Gastrocnemius medialis (tissue), 4 donors: ENCODE measurements around the gene RARRES2. TPM values are rescaled to one million over a fixed set of nuclear protein-coding genes. Genes with fewer than 3 reads are reported as not detected.

ENCODE experiments used
- ATAC-seq, 2 donors: fragments of 150-250 bp; one replicate each; pipeline ENCODE4 v1.9.1; 2016
- DNase-seq, 2 donors: peaks; one replicate each; pipeline ENCODE4 v3.0.0-alpha.2; 2019
- H3K27ac ChIP-seq, 4 donors: fragments of 200-600 bp; sonication (generic); 1 replicate in 1 of 4; 2 replicates in 3 of 4; pipeline ENCODE4 v1.5.1; 2016 to 2018; ENCODE audit warnings: mild to moderate bottlenecking in 2 of 4, moderate library complexity in 1 of 4
- H3K27me3 ChIP-seq, 3 donors: fragments of 200-600 bp; sonication (generic) in 2 of 3; 1 replicate in 1 of 3; 2 replicates in 2 of 3; pipeline versions ENCODE4 v1.5.1 to v1.6.0; 2016 to 2019; ENCODE audit warnings: mild to moderate bottlenecking in 1 of 3, moderate library complexity in 1 of 3
- H3K36me3 ChIP-seq, 2 donors: fragments of 200-600 bp; sonication (generic) in 1 of 2; one replicate each; pipeline ENCODE4 v1.5.1; 2017 to 2018
- H3K4me1 ChIP-seq, 2 donors: fragments of 200-600 bp; sonication (generic) in 1 of 2; one replicate each; pipeline ENCODE4 v1.5.1; 2016 to 2017; ENCODE audit warnings: mild to moderate bottlenecking in 2 of 2
- H3K4me3 ChIP-seq, 4 donors: fragments of 200-600 bp; sonication (generic) in 3 of 4; 1 replicate in 1 of 4; 2 replicates in 3 of 4; pipeline ENCODE4 v1.5.1; 2016 to 2019; ENCODE audit warnings: mild to moderate bottlenecking in 2 of 4
- H3K9me3 ChIP-seq, 3 donors: fragments of 200-600 bp; sonication (generic) in 2 of 3; 1 replicate in 1 of 3; 2 replicates in 2 of 3; pipeline ENCODE4 v1.5.1; 2016 to 2019
- CTCF ChIP-seq, 5 experiments: fragments of 450-650 bp in 3 of 5; fragments of 200-600 bp in 2 of 5; sonication (generic) in 2 of 5; IDR thresholded peaks in 4 of 5; conservative IDR thresholded peaks in 1 of 5; 1 replicate in 4 of 5; 2 replicates in 1 of 5; pipeline ENCODE4 v1.5.1; 2016 to 2019; ENCODE audit warnings: antibody characterized with exemption in 5 of 5, mild to moderate bottlenecking in 3 of 5, moderate library complexity in 3 of 5
- POLR2A ChIP-seq, 2 donors: fragments of 450-650 bp; IDR thresholded peaks; one replicate each; pipeline ENCODE4 v1.6.1; 2017; ENCODE audit warnings: antibody characterized with exemption in 2 of 2, mild to moderate bottlenecking in 2 of 2, moderate library complexity in 2 of 2
- in situ Hi-C, 4 donors: fragments of 200-750 bp; cut with MboI; loops; one replicate each; pipeline versions ENCODE4 v1.15.0 to v1.8.0; 2017; ENCODE audit warnings: low sequenced_read_pairs in 4 of 4
- intact Hi-C: fragments of 100-400 bp; cut with DNase I; formaldehyde crosslinking; loops from one replicate; pipeline ENCODE4 v1.15.1; 2023; ENCODE audit warnings: low total_unique reads
- total RNA-seq, 4 donors: library from RNA; depleted of rRNA; stranded (reverse); fragments of >200 nt; gene quantifications; one replicate each; pipeline versions ENCODE4 v1.1.0 to v1.2.3, GENCODE V29; 2016

RARRES2 gene
- total RNA-seq, 4 donors from 2014 or later: 4.7 to 14.3 (median 6.5) TPM

GRCh38 chr7:150324373-150324961 lies 17.0 kb downstream of the RARRES2 start:
- TF ChIP-seq POLR2A (IDR thresholded peaks at IDR 0.05) (no peak), CTCF (IDR thresholded peaks at IDR 0.05 in 4 of 5, conservative IDR thresholded peaks at IDR 0.05 in 1 of 5) (no peak)
- in situ Hi-C loops: no loop called here
- H3K27me3 ChIP-seq: peaks cover 0 to 8% (median 7%) of the 10 kb centered on the region in 3 donors
- intact Hi-C loops: no loop called here
- H3K4me3 ChIP-seq: no peak overlapping the region
- H3K36me3 ChIP-seq: no peaks in the 10 kb centered on the region
- ATAC-seq (no peak), DNase-seq (no peak)
- no peak overlapping the region for H3K27ac ChIP-seq
- H3K4me1 ChIP-seq: peaks cover 4 to 7% of the 10 kb centered on the region in 2 donors
- H3K9me3 ChIP-seq: no peaks in the 10 kb centered on the region

- TF ChIP-seq POLR2A (IDR thresholded peaks at IDR 0.05): no peak
- no peak for TF ChIP-seq CTCF (IDR thresholded peaks at IDR 0.05 in 4 of 5, conservative IDR thresholded peaks at IDR 0.05 in 1 of 5)
- in situ Hi-C loops (no loop called here), intact Hi-C loops (no loop called here)
- peaks cover 0 to 8% (median 7%) of the 10 kb centered on the region in 3 donors for H3K27me3 ChIP-seq
- peaks cover 4 to 7% of the 10 kb centered on the region in 2 donors for H3K4me1 ChIP-seq
- ATAC-seq: peak in 1 of 2 donors; percentile 33
- H3K27ac ChIP-seq: peak overlapping the region in 3 of 4 donors; percentile 54 to 64 (median 54)
- H3K9me3 ChIP-seq: no peaks in the 10 kb centered on the region
- DNase-seq: no peak
- no peaks in the 10 kb centered on the region for H3K36me3 ChIP-seq
- peak overlapping the region; percentile 56 to 71 (median 66) for H3K4me3 ChIP-seq
These were observed 17.6 kb downstream of the RARRES2 start for GRCh38 chr7:150323682-150324372.

- peak within 1 kb of the TSS; percentile 52 to 64 (median 54) for H3K27ac ChIP-seq
- no peaks in the 10 kb centered on the region for H3K36me3 ChIP-seq
- no peak for DNase-seq
- TF ChIP-seq POLR2A (IDR thresholded peaks at IDR 0.05) (no peak), CTCF (IDR thresholded peaks at IDR 0.05 in 4 of 5, conservative IDR thresholded peaks at IDR 0.05 in 1 of 5) (no peak)
- H3K9me3 ChIP-seq: no peaks in the 10 kb centered on the region
- H3K4me1 ChIP-seq: peaks cover 4 to 7% of the 10 kb centered on the region in 2 donors
- ATAC-seq: peak in 1 of 2 donors; percentile 48
- in situ Hi-C loops: no loop called here
- H3K27me3 ChIP-seq: peaks cover 0 to 8% (median 7%) of the 10 kb centered on the region in 3 donors
- intact Hi-C loops: no loop called here
- H3K4me3 ChIP-seq: peak within 1 kb of the TSS; percentile 56 to 71 (median 66)
These were observed 18.4 kb downstream of the RARRES2 start, which contains the start of the genes ACTR3C and LRRC61 for GRCh38 chr7:150322833-150323681. ACTR3C (minus strand) TSS chr7:150323545; CDS start chr7:150295296, 28,249 bp downstream. LRRC61 (plus strand) TSS chr7:150323355; CDS start chr7:150336862, 13,507 bp downstream.

- H3K4me1 ChIP-seq: peaks cover 4 to 7% of the 10 kb centered on the region in 2 donors
- peak overlapping the region; percentile 56 to 71 (median 66) for H3K4me3 ChIP-seq
- intact Hi-C loops: no loop called here
- in situ Hi-C loops: no loop called here
- no peaks in the 10 kb centered on the region for H3K9me3 ChIP-seq
- no peaks in the 10 kb centered on the region for H3K36me3 ChIP-seq
- H3K27ac ChIP-seq: peak overlapping the region in 2 of 4 donors; percentile 54 to 64
- no peak for DNase-seq
- no peak for ATAC-seq
- peaks cover 0 to 8% (median 7%) of the 10 kb centered on the region in 3 donors for H3K27me3 ChIP-seq
- TF ChIP-seq CTCF (IDR thresholded peaks at IDR 0.05 in 4 of 5, conservative IDR thresholded peaks at IDR 0.05 in 1 of 5) (no peak), POLR2A (IDR thresholded peaks at IDR 0.05) (no peak)
These were observed 19.2 kb downstream of the RARRES2 start for GRCh38 chr7:150322114-150322832.
